Gastrocnemius medialis (tissue), 4 donors: ENCODE results near the gene RALGAPA1.

Experiments
- CTCF ChIP-seq, 5 experiments: fragments of 450-650 bp in 3 of 5; fragments of 200-600 bp in 2 of 5; sonication (generic) in 2 of 5; IDR thresholded peaks in 4 of 5; conservative IDR thresholded peaks in 1 of 5; 1 replicate in 4 of 5; 2 replicates in 1 of 5; pipeline ENCODE4 v1.5.1; 2016 to 2019; ENCODE audit warnings: antibody characterized with exemption in 5 of 5, mild to moderate bottlenecking in 3 of 5, moderate library complexity in 3 of 5
- POLR2A ChIP-seq, 2 donors: fragments of 450-650 bp; IDR thresholded peaks; one replicate each; pipeline ENCODE4 v1.6.1; 2017; ENCODE audit warnings: antibody characterized with exemption in 2 of 2, mild to moderate bottlenecking in 2 of 2, moderate library complexity in 2 of 2

DNA sequence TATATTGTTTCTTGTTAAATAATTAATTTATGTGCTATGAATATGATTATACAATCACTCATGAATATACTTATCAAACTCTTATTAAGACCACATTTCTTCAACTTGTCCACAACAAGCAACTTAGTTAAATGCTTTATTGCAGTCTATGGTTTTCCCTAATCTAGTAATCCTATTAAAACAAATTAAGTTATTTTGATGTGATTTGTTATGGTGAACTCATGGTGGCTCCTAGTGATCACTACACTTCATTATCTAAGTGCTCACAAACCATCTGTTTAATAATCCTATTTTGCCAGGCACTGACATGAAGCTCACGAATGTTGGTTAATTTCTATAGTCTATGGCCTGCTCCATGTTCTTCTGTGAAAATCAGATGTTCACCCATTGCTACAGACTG is 232.2 kb downstream of the RALGAPA1 start:
- TF ChIP-seq CTCF (IDR thresholded peaks at IDR 0.05 in 4 of 5, conservative IDR thresholded peaks at IDR 0.05 in 1 of 5) (no peak), POLR2A (IDR thresholded peaks at IDR 0.05) (no peak)
